ENCODE data around the gene LRRC45. TPM values are rescaled to one million over a fixed set of nuclear protein-coding genes. Genes with fewer than 3 reads are reported as not detected.

LRRC45 gene
- total and polyA plus RNA-seq, 2 experiments from 2014 or later: 16.1 to 40.7 TPM

DNA sequence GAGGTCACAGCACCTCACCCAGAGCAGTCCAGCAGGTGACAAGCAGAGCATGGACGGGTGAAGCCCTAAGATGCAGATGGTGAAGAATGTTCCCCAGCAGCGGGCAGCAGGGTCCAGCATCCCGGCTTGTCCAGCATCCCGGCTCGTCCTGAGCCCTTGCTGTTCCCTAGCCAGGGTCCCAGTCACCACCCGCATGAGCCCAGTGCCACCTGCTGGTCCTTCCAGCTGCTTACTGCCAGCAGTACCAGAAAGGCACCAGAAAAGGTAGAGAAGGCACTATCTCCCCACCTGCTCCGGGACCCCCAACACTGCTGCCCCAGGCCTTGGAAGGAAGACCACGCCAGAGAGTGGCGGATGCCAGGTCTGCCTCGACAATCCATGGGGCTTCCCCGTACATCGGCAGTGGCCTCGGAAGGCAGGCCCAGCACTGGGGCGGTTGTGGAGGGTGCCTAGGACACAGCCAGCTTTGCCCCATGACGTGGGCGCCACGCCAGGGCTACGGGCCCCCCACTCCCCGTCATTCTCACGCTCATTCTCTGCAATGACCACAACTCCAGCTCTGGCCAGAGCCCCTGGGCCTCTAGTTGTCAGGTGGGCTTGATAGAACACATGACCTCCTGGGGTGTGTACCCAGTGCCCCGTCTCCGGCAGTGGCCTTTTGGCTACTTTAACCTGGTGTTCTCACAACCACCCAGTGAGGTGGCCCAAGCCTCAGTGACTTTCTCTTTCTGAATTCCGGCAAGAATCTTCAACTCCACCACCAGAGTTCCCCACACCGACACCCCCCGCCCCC is 1.8 kb upstream of the LRRC45 start:
- H3K4me3 Mint-ChIP-seq: peak overlapping the region; percentile 85
- H4K20me1 ChIP-seq (replicated peaks; ENCODE audit: insufficient read depth): peaks cover 3% of the 10 kb centered on the region
- no peak for ATAC-seq
- peaks cover 6% of the 10 kb centered on the region for H3K36me3 Mint-ChIP-seq (ENCODE audit: low read depth)
- H2AFZ ChIP-seq: no peak overlapping the region
- H3K27ac Mint-ChIP-seq: no peak overlapping the region
- no peak overlapping the region for H3K27ac ChIP-seq (ENCODE audit: low read depth)
- peaks cover 11% of the 10 kb centered on the region for H3K4me1 Mint-ChIP-seq
- H3K27me3 Mint-ChIP-seq (ENCODE audit: insufficient read depth, low read depth, poor library complexity): peaks cover 26% of the 10 kb centered on the region
- peaks cover 5% of the 10 kb centered on the region; the same call in 1 of the 2 replicates for H3K4me1 ChIP-seq (ENCODE audit: insufficient read depth)
- peak overlapping the region; percentile 95 for H3K4me2 ChIP-seq
- no peaks in the 10 kb centered on the region for H3K27me3 ChIP-seq (ENCODE audit: insufficient read depth)
- no peaks in the 10 kb centered on the region; the same call in 2 of the 3 replicates for H3K9me3 Mint-ChIP-seq
- H3K36me3 ChIP-seq (ENCODE audit: insufficient read depth): no peaks in the 10 kb centered on the region
- H3F3A ChIP-seq (replicated peaks; ENCODE audit: low read depth): peaks cover 13% of the 10 kb centered on the region; the same call in 1 of the 2 replicates
- H3K79me2 ChIP-seq (replicated peaks; ENCODE audit: insufficient read depth): peaks cover 15% of the 10 kb centered on the region
- DNase-seq (ENCODE audit: low spot score): peak; percentile 53
- H3K4me3 ChIP-seq: peak overlapping the region; percentile 98
- no peak for TF ChIP-seq ZNF114 (CRISPR knock-in tag; IDR thresholded peaks at IDR 0.05)
- TF ChIP-seq, protein P1, sequence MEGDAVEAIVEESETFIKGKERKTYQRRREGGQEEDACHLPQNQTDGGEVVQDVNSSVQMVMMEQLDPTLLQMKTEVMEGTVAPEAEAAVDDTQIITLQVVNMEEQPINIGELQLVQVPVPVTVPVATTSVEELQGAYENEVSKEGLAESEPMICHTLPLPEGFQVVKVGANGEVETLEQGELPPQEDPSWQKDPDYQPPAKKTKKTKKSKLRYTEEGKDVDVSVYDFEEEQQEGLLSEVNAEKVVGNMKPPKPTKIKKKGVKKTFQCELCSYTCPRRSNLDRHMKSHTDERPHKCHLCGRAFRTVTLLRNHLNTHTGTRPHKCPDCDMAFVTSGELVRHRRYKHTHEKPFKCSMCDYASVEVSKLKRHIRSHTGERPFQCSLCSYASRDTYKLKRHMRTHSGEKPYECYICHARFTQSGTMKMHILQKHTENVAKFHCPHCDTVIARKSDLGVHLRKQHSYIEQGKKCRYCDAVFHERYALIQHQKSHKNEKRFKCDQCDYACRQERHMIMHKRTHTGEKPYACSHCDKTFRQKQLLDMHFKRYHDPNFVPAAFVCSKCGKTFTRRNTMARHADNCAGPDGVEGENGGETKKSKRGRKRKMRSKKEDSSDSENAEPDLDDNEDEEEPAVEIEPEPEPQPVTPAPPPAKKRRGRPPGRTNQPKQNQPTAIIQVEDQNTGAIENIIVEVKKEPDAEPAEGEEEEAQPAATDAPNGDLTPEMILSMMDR (conservative IDR thresholded peaks at IDR 0.05; ENCODE audit: low read depth in 2 of 2): peak in 1 of 2 experiments; percentile 76
- H3K9me2 ChIP-seq (ENCODE audit: insufficient read depth): no peaks in the 10 kb centered on the region

DNA sequence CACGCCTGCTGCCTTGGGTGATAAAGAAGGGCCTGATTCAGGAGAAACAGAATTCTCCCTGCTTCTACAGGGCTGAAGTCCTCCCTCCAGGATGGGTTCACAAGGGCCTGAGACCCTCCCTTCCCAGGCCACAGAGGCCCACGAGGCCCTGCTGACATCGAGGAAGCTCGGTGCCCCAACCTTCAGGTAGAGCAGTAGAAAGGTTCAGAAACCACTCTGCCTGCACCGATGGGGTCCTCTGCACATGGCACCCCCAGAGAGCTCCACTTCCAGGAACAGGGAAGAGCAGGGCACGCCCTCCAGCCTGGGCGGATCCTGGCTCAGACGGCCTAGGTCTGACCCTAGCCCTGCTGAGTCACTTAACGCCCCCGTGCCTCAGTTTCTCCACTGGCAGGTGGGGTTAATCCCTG is 1.2 kb upstream of the LRRC45 start:
- TF ChIP-seq EZH2phosphoT487 (IDR thresholded peaks at IDR 0.05; ENCODE audit: unreplicated experiment) (no peak), NANOG (IDR thresholded peaks at IDR 0.05; ENCODE audit: borderline replicate concordance) (no peak), ZNF331 (CRISPR knock-in tag; IDR thresholded peaks at IDR 0.05; ENCODE audit: low read depth) (no peak)
- TF ChIP-seq, protein P1 (conservative IDR thresholded peaks at IDR 0.05; ENCODE audit: low read depth in 2 of 2): no peak
- Histone ChIP-seq H3K9me2 (ENCODE audit: insufficient read depth) (no peaks in the 10 kb centered on the region), H2AFZ (no peak overlapping the region), H3K79me2 (replicated peaks; ENCODE audit: insufficient read depth) (peaks cover 15% of the 10 kb centered on the region), H4K20me1 (replicated peaks; ENCODE audit: insufficient read depth) (peaks cover 3% of the 10 kb centered on the region), H3K4me1 (ENCODE audit: insufficient read depth) (peaks cover 5% of the 10 kb centered on the region; the same call in 1 of the 2 replicates), H3K36me3 (ENCODE audit: insufficient read depth) (no peaks in the 10 kb centered on the region), H3K4me2 (peak overlapping the region; percentile 95), H3K27me3 (ENCODE audit: insufficient read depth) (no peaks in the 10 kb centered on the region), H3K27ac (ENCODE audit: low read depth) (no peak overlapping the region), H3K4me3 (peak overlapping the region; percentile 98), H3F3A (replicated peaks; ENCODE audit: low read depth) (peaks cover 13% of the 10 kb centered on the region; the same call in 1 of the 2 replicates)
- no peak for ATAC-seq
- no peak for DNase-seq (ENCODE audit: low spot score)
- Mint-ChIP-seq H3K27ac (peak overlapping the region; percentile 84), H3K9me3 (no peaks in the 10 kb centered on the region; the same call in 2 of the 3 replicates), H3K4me1 (peaks cover 11% of the 10 kb centered on the region), H3K4me3 (peak overlapping the region; percentile 85), H3K36me3 (ENCODE audit: low read depth) (peaks cover 6% of the 10 kb centered on the region), H3K27me3 (ENCODE audit: insufficient read depth, low read depth, poor library complexity) (peaks cover 26% of the 10 kb centered on the region)
